Measurements from ENCODE around the gene UNKL.

Gene UNKL

DNA sequence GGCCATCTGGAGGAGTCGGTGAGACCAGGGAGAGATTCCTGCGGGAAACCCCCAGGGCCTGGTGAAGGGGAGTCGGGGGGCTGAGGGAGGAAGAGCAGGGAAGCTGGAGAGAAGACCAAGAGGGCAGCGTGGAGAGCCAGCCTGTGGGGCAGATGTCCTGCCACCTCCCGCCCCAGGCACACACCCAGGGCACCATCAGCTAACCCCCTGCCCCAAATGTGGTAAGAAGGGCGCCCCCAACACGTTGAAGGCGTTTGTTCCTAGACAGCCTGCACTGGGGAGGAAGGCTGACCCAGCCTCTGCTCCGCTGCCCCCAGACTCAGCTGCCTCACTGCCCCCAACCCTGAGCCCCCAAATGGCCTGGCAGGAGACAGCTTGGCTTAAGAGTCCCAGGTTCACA lies 79.8 kb downstream of the UNKL start:
- TF ChIP-seq, protein P1, sequence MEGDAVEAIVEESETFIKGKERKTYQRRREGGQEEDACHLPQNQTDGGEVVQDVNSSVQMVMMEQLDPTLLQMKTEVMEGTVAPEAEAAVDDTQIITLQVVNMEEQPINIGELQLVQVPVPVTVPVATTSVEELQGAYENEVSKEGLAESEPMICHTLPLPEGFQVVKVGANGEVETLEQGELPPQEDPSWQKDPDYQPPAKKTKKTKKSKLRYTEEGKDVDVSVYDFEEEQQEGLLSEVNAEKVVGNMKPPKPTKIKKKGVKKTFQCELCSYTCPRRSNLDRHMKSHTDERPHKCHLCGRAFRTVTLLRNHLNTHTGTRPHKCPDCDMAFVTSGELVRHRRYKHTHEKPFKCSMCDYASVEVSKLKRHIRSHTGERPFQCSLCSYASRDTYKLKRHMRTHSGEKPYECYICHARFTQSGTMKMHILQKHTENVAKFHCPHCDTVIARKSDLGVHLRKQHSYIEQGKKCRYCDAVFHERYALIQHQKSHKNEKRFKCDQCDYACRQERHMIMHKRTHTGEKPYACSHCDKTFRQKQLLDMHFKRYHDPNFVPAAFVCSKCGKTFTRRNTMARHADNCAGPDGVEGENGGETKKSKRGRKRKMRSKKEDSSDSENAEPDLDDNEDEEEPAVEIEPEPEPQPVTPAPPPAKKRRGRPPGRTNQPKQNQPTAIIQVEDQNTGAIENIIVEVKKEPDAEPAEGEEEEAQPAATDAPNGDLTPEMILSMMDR (IDR thresholded peaks at IDR 0.05; ENCODE audit: low read depth, low read length): no peak
- no peak for DNase-seq (ENCODE audit: low read depth in 2 of 2)
- no peak overlapping the region for H3K4me3 ChIP-seq (replicated peaks in 1 of 2; ENCODE audit: low read depth in 2 of 2, low read length in 2 of 2)

DNA sequence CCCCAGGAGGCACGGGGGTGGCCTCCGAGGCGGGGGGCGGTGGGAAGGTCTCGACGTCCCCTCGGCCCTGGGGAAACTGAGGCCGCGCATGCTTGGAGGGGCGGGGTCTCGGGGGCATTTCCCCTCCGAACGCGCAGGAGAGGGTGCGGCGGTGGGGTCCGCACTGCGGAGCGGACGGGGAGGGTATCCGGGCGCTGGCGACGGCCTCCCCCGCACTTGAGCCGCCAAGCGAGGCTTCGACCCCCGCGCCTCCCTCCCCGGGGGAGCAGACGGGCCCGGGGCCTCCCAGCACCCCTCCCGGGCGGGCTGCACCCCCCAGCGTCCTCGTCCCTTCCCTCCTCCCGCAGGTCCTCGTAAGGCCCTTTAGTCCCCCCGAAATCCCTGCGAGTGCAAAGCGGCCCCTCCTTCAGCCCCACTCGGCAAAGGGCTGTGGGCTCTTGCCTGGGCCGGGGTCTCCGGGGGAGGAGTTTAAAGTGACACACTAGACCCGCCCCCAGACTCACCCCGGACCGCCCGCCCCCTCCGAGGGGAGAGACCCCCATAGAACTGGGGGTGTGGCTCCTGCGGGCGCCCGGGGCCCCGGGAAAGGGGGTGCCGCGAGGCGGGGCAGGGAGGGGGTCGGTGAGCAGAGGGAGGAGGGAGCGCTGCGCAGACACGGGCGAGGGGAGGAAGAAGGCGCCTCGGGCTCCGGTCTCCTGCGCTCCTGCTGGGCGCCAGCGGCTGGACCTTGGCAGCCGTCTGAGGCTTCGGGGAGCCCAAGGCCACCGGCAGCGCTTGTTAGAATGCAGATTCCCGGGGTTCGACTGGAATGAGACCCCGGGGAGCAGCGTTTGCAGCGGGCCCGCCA lies 80.4 kb downstream of the UNKL start:
- TF ChIP-seq, protein P1 (IDR thresholded peaks at IDR 0.05; ENCODE audit: low read depth, low read length): no peak
- peak overlapping the region in 1 of 2 donors; percentile 24 for H3K4me3 ChIP-seq (replicated peaks in 1 of 2; ENCODE audit: low read depth in 2 of 2, low read length in 2 of 2)
- DNase-seq (ENCODE audit: low read depth in 2 of 2): no peak

DNA sequence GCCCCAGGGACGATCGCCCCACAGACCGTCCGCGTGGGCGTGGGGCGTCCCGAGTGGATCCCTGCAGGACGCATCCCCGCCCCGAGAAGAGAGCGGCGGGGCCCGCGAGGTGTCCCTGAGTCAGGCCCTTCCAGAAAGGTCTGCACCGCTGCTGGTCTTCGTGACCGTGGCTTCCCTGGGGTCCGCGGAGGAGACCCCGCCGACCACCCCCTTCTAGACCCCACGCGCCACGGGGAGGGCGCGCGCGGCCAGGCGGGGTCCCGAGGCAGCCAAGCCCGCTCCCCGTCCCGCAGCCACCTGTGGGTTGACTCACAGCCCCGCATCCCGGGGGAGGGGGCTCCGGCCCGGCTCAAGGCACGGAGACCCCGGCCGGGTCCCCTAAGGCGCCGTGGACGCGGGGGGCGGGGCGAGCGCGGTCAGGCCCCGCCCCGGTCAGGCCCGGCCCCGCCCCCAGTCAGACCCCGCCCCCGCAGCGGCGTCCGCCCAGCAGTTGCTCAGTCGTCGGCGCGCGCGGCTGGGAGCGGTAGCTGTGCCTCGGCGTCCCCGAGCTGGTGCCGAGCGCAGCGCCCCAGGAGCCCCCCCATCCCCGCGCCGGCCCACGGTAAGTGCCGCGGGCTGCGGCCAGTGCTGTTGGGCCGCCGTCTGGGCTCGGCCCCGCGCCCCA lies 81.2 kb downstream of the UNKL start, which contains the start of gene BAIAP3:
Gene BAIAP3, plus strand, starts transcription at position 497 of the 664 bp plus-strand sequence. CDS start 4,905 bp downstream, outside the sequence.
- TF ChIP-seq, protein P1 (IDR thresholded peaks at IDR 0.05; ENCODE audit: low read depth, low read length): no peak
- DNase-seq (ENCODE audit: low read depth in 2 of 2): peak; percentile 29 to 32
- peak within 1 kb of the TSS; percentile 8 to 24 for H3K4me3 ChIP-seq (replicated peaks in 1 of 2; ENCODE audit: low read depth in 2 of 2, low read length in 2 of 2)

DNA sequence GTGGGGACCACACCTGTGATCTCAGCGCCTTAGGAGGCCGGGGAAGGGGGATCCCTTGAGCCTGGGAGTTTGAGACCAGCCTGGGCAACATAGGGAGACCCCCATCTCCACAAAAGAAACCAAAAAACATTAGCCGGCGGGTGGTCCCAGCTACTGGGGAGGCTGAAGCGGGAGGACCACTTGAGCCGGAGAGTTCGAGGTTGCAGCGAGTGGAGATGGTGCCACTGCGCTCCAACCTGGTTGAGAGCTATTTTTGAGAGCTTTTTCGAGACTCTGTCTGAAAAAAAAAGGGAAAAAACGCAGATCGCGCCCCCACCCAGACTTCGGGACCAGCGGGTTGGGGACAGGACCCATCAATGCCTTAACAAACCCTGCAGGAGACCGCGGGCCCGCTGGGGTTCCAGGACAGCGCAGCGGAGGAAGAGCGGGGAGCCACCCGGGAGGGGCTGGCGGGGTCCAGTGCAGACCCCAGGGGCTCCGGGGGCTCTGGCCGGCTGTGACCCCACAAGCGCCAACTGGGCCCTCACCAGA lies 81.8 kb downstream of the UNKL start:
- H3K4me3 ChIP-seq (replicated peaks in 1 of 2; ENCODE audit: low read depth in 2 of 2, low read length in 2 of 2): peak overlapping the region in 1 of 2 donors; percentile 21
- no peak for DNase-seq (ENCODE audit: low read depth in 2 of 2)

GRCh38 chr16:1331712-1332617 lies 82.5 kb downstream of the UNKL start:
- TF ChIP-seq, protein P1 (IDR thresholded peaks at IDR 0.05; ENCODE audit: low read depth, low read length): no peak
- peak; percentile 83 to 84 for DNase-seq (ENCODE audit: low read depth in 2 of 2)
- peak overlapping the region in 1 of 2 donors; percentile 14 for H3K4me3 ChIP-seq (replicated peaks in 1 of 2; ENCODE audit: low read depth in 2 of 2, low read length in 2 of 2)

More for the DNA sequence above, 81.8 kb downstream of the UNKL start:
- TF ChIP-seq, protein P1 (IDR thresholded peaks at IDR 0.05; ENCODE audit: low read depth, low read length): no peak

Data from cardiac fibroblast (primary cell).